ENCODE measurements around the gene VWA5B1.

The VWA5B1 gene

DNA sequence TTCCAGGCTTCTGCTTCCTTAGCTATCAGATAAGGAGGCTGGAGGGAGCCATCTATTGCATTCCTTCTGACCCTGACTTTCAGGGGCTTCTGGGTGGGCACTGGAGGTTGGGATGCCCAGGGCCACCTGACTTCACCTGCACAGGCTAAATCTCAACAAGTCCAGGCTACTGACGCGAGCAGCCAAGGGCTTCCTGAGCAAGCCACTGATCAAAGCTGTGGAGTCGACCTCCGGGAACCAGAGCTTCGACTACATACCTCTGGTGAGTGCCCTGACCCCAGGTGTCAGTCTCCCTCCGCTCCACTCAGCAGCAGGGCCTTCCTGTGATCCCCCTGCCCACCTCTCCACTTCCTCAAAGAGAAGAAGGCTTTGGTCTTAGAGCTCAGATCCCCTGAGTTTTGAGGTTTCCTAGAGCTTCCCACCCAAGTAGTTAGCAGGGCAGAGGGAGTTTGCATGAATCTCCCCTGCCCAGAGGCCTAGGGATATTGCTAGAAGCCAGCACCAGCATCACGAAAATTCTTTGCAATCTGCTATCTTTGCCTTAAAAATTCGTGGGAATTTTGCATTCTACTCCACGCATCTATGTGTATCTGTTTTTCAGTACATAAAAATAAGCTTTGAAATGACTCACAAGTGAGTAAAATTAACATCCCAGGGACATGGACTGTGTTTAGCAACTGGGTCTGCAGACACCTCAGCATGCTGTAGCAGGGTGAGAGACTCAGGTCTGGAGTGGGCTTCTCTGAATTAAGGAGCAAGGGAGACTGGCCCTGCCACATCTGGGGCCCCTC is 61.4 kb downstream of the VWA5B1 start:
- DNase-seq = no peak

- no peak for DNase-seq
These were observed 63.2 kb downstream of the VWA5B1 start for GRCh38 chr1:20353836-20354235.

GRCh38 chr1:20354610-20355009 is 63.9 kb downstream of the VWA5B1 start:
- no peak for DNase-seq

DNA sequence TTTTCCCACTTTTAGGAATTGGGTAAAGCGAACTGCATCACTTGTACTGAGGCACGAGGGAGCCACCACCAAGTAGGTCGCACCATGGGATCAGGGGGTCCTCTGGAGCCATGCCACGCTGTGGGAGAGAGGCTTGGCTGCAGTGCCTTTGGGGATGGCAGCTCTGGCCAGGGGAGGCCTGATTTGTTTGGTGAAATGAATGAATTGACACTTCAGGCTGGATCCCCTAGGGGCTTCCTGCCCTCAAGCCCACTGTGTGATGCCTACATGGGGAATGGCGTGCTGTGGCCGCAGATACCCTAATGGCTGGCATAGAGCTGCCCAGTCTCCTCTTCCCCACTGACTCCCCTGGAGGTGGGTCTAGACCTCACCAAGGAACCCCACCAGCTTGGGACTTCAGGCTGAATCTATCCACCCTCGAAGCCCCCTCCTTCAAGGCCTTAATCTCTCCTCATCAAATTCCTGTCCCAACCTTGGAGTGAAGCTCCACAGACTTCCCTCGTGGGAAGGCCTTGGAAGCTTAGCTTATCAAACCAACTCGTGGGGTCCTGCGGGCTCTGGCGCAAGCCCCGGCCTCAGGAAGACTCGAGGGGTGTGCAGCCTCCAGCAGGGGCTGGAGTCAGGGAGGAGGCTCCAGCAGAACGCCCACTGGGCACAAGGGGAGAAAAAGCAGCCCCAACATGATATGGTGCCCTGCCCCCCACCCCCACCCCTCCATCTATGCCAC is 64.6 kb downstream of the VWA5B1 start:
- no peak for DNase-seq

DNA sequence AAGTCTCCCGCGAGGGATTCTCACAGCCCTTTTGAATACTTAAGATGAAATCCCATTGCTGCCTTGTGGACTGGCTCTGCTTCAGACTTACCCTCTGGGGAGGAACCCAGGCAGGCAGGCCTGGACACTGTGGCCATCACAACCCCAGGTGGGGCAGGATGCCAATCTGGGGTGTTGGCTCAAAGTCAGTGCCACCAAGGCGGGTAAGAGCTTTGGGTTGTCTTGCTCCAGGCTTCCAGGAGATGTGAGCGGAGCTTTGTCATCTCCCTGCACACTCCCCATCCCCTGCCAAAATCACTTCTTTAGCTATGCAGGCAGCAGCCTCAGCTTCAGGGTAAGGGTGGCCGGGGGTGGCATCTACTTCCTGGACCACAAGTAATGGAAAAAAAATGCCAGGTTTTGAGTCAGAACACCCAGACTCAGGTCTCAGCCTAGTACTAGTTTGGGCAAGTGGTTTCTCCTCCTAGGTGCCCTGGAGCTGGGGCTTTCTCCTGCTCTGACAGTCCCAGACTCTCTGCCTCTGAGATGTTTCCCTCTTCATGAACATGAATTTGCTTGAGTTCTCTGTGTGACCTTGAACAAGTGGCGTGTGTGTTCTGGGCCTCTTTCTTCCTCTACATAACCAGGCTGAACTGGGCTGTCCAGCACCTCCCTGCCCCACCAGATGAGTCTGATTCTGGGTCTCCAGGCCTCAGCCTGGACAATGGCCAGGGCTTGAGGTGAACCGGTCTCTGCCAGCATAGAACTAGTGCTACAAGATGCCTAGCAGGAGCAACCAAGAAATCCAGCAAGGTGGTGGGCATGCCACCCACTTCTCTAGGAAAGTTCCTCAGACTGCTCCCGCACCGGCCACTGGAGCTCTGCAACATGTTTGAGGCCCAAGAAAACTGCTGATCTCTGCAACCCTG is 65.4 kb downstream of the VWA5B1 start:
- no peak for DNase-seq

- no peak for DNase-seq
These were observed 66.3 kb downstream of the VWA5B1 start for GRCh38 chr1:20356850-20357459.

DNA sequence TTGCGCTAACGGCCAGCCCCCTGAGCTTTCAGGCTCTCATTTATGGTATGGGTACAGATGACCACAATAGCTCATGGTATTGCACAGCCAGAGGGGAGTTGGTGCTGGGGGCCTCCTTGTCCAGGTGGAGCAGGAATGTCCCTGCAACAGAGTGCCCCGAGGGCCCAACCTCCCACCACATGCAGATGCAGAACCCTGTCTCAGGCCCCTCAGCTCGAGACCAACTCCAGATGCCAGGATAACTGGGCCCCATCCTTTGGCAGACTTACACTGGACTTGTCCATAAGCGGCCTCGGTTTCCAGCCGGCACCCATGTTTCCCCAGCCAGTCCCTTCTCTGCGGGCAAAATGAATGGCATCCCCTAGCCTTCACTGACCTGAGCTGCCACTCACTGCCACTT is 67.1 kb downstream of the VWA5B1 start:
- no peak for DNase-seq

GRCh38 chr1:20358761-20359263 is 68.1 kb downstream of the VWA5B1 start:
- no peak for DNase-seq

GRCh38 chr1:20359451-20360330 is 69.0 kb downstream of the VWA5B1 start:
- no peak for DNase-seq

GRCh38 chr1:20361401-20361800 is 70.7 kb downstream of the VWA5B1 start:
- DNase-seq = no peak

- DNase-seq = peak; percentile 87
These were observed 71.2 kb downstream of the VWA5B1 start for GRCh38 chr1:20361805-20362381.

- DNase-seq = no peak
These were observed 72.2 kb downstream of the VWA5B1 start for GRCh38 chr1:20362856-20363255.

- no peak for DNase-seq
These were observed 74.9 kb downstream of the VWA5B1 start for GRCh38 chr1:20365421-20366055.

DNA sequence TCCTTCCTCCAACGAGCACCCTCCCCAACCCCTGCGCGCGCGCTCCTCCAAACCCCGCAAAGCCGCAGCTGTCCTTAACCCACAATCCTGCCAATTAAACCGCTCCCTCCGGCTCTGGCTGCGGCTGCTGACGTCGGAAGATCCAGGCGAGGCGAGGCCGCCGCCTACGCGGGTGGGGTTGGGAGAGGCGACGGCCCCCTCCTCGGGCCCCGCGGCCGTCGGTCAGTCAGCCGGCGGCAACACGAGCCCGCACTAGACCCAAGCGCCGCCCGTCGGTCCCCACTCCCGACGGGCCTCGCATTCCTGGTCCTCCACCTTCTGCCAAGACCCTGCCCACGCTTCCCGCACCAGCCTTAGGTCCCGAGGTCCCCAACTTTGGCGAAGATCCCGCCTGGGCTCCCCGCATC is 75.4 kb downstream of the VWA5B1 start:
- DNase-seq = no peak

DNA sequence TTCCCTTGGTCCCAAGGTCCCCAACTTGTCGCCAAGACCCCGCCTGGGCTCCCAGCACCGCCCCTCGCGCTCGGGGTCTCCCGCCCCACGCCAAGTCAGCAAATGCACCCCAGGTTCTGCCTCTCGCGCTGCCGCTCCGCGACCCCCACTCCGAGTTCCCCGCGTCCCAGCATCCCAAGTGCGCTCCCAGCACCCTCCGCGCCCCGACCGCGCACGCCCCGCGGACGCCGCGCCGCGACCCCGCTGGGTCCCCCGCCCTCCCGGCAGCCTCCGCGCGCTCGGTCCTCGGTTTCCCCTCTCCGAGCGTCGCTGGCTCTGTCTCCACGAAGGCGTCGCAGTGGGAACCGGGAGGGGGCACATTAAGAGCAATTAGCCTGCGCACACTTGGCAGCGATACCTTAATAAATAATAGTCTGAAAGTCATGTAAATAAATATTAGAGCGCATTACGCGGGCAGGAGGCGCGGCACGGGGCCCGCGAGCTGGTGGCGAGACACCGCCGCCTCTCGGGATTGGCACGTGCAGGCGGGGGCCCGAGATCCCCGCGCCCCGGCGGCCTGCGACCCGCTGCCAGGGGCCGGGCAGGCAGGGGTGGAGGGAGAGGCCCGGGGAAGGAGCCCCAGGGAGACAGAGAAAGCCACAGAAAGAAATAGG is 75.9 kb downstream of the VWA5B1 start:
- no peak for DNase-seq

DNA sequence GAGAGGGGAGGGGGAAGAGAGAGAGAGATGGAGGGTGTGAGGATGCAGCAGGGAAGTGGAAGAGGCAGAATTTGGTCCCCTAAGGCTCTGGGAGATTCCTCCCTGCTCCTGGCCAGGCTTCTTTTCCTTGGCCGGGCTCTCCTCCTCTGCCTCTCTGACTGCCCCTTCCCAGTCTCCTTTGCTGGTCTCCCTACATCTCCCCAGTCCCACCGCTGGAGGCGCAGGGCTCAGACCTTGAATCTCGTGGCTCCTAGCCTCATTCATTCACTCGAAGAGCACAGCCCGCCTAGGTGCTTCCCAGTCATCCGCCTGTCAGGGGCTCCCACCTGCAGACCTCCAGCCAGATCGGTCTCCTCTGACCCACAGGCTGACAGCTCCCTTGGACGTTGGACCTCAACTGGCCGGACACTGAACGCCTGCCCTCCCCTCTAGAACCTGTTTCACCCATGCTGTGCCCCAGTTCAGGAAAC is 76.5 kb downstream of the VWA5B1 start:
- DNase-seq = peak; percentile 88

DNA sequence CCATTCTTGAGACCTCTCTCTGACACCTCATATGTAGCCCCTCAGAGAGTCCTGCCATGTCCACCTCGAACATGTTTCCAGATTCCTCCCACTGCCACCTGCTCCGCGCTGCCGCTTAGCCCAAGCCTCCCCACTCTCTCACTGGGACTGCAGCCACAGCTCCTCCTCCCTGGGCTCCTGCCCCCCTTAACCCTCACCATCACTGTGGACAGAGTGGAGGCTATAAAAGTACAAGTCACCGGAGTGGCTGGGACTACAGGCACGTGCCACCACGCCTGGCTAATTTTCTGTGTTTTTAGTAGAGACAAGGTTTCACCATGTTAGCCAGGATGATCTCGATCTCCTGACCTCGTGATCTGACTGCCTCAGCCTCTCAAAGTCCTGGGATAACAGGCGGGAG is 77.0 kb downstream of the VWA5B1 start:
- DNase-seq = no peak

GRCh38 chr1:20368866-20369470 is 78.3 kb downstream of the VWA5B1 start:
- no peak for DNase-seq

DNA sequence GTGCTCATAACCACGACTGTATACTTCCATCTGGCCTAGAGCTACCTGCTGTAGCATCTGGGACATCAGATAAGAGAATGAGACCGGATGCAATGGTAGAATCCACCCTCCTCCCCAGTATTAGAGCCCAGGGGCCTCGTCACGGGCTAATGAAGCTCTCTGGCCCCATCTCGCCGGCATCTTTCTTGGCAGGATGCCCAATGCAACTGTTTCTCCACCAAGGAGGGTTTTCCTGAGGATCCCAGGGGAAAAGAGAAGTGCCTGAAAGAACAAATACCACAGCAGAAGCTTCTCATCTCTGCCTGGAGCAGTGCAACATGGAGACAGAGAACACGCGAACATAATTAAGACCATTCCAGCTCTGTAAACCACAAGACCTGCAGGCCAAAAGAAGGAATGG is 80.0 kb downstream of the VWA5B1 start:
- DNase-seq = no peak

GRCh38 chr1:20371411-20371810 is 80.7 kb downstream of the VWA5B1 start:
- DNase-seq = no peak

All from islet precursor cell (in vitro differentiated cells).